ENCODE data around the gene MBTD1.

GRCh38 chr17:51240275-51240674 lies 19.6 kb downstream of the MBTD1 start:
- no peak for TF ChIP-seq CTCF (IDR thresholded peaks at IDR 0.05)
- no peak for TF ChIP-seq POLR2A (IDR thresholded peaks at IDR 0.05)
- TF ChIP-seq POLR2AphosphoS5 (IDR thresholded peaks at IDR 0.05), result no peak
- TF ChIP-seq EP300 (IDR thresholded peaks at IDR 0.05), result no peak
